ENCODE data around the gene DLGAP1. TPM values are rescaled to one million over a fixed set of nuclear protein-coding genes. Genes with fewer than 3 reads are reported as not detected.

The DLGAP1 gene
- total RNA-seq (2022; extraction: Qiagen RNA extraction; ENCODE audit: low read depth): not detected in 5 replicates

GRCh38 chr18:4455113-4455811 lies at the start of gene DLGAP1:
Gene DLGAP1 (minus strand): TSS chr18:4455307.

DNA sequence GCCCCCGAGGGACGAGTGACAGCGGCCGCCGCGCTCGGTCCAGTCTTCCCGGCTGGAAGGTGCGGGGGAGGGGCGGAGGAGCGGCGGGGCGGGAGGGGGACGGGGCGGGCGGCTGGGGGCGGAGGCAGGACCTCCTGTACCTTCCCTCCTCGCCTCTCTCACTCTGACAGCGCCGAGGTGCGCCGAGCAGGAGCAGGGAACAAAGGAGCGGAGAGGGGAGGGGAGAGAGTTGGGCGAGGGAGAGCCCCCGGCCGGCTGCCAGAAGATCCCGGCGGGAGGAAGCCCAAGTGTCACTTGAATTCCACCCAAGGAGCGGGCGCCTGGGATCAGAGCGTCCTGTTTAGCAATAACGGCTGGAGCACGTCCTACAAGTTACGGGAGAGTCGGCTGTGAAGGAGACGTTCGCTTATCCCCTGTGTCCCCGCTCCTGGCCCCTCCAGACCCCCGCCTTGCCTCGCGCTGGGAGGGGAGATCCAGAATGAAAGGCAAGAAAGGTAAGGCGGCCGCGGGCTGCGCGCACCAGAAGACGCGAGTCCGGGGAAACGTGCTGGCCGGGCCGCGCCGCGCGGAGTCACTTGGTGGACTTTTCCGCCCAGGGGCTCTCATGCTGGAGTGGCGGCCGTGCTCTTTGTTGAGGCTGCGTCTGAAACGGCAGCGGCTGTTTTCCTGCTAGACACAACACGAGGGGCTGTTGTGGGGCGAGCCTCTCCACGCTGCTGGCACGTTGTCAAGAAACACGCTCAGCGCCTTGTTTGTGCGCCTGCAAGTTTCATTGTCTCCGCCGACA lies 1004.9 kb downstream of the DLGAP1 start, which contains the start of gene TGIF1:
TGIF1 (plus strand) TSS at position 161 of the 787 bp plus-strand sequence; CDS start at position 479, 318 bp downstream.

